IMR-90 (cell line): ENCODE results near the gene EIF4G2. TPM values are rescaled to one million over a fixed set of nuclear protein-coding genes. Genes with fewer than 3 reads are reported as not detected.

Experiments
- BHLHE40 ChIP-seq: fragments of 150-350 bp; IDR thresholded peaks from 2 replicates; pipeline ENCODE4 v1.6.1; 2016; ENCODE audit warnings: mild to moderate bottlenecking, low read depth, low read length
- CEBPB ChIP-seq: IDR thresholded peaks from 2 replicates; pipeline ENCODE4 v1.6.1; 2012; ENCODE audit warnings: low read depth, low read length, improper control_type of control experiment
- MXI1 ChIP-seq: IDR thresholded peaks from 2 replicates; pipeline ENCODE4 v1.6.1; 2012; ENCODE audit warnings: low read depth, mild to moderate bottlenecking, low read length, moderate library complexity, borderline replicate concordance
- polyA plus RNA-seq, 3 experiments: library from polyadenylated mRNA; depleted of rRNA; stranded (reverse); fragments of >200 nt; gene quantifications; 2 replicates each; pipeline ENCODE4 v1.2.3, GENCODE V29; 2012; ENCODE audit warnings: low replicate concordance in 1 of 3
- total RNA-seq: library from RNA; depleted of rRNA; stranded (reverse); fragments of >200 nt; gene quantifications from 2 replicates; pipeline ENCODE4 v1.2.3, GENCODE V29; 2012
- TF ChIP-seq, protein P1 (sequence below): fragments of 150-350 bp; IDR thresholded peaks from 2 replicates; pipeline ENCODE4 v1.6.1; 2017; ENCODE audit warnings: mild to moderate bottlenecking, antibody characterized with exemption, low read length, low read depth

The EIF4G2 gene
- total and polyA plus RNA-seq, 2 of the 4 experiments (the other 2 are of a cell fraction): 492 to 1,216 TPM

DNA sequence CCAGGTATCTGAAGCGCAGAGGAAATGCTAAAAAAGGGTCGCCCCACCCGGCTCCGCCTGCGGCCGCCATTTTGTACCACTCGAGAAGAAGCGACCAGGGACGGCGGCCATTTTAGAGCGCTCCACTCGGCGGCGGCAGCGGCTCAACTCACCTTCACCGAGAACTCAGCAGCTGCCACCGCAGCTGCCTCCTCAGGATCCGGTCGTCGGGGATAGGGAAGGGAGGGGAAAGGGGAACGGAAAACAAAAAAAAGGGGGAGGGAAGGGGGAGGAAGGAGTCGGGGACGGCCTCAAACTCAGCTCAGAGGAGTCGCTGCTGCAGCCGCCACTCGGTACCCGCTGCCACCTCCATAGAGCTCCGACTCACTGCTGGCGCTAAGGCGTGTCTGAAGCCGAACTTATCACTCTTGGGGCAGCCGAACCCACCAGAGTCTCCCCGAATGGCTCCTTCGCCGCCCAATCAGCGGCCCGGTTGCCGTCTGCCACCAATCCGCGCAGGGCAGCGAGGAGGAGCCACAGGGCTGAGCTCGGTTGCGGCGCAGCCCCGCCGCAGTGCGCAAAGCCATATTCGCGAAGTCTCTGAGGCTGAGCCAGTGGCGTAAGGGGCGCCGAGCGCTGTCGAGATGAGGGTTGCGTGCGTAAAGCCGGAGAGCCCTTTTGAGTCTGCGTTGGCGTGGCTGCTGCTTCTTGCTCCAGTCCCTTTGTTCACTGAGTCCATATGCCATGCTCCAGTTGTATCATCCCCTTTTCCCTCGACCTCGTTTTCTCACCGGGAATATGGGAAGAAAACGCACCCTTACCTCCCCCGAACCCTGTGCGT is at the start of gene EIF4G2 (continued):
- TF ChIP-seq CEBPB (peak; percentile 54), MXI1 (peak; percentile 78; the same call in 1 of the 2 replicates), BHLHE40 (no peak)
- TF ChIP-seq, protein P1, sequence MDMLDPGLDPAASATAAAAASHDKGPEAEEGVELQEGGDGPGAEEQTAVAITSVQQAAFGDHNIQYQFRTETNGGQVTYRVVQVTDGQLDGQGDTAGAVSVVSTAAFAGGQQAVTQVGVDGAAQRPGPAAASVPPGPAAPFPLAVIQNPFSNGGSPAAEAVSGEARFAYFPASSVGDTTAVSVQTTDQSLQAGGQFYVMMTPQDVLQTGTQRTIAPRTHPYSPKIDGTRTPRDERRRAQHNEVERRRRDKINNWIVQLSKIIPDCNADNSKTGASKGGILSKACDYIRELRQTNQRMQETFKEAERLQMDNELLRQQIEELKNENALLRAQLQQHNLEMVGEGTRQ: no peak
